Hippocampal formation (tissue), 2 donors: ENCODE measurements around the gene TMEM120B.
"Not testable (repeated sequence)": the region's sequence is repeated elsewhere in the genome, so short reads cannot be mapped to it uniquely, and the experiment has no call there.

Source experiments
- DNase-seq, 2 donors: peaks; one replicate each; lab custom pipeline; 2025; lab: John Stamatoyannopoulos, UW

TMEM120B gene

GRCh38 chr12:121774968-121775474 is 62.5 kb downstream of the TMEM120B start:
- DNase-seq, result no peak

GRCh38 chr12:121775501-121775900 is 62.9 kb downstream of the TMEM120B start:
- no peak for DNase-seq

GRCh38 chr12:121776190-121777098 is 63.9 kb downstream of the TMEM120B start:
- DNase-seq, result peak in 1 of 2 donors; percentile 51

GRCh38 chr12:121778567-121779421 is 66.2 kb downstream of the TMEM120B start:
- DNase-seq, result no peak

GRCh38 chr12:121779422-121779895 is 66.9 kb downstream of the TMEM120B start:
- no peak for DNase-seq

- DNase-seq, result no peak
These were observed 67.9 kb downstream of the TMEM120B start for GRCh38 chr12:121780429-121780828.

- DNase-seq, result no peak
These were observed 69.0 kb downstream of the TMEM120B start for GRCh38 chr12:121781484-121781997.

GRCh38 chr12:121781998-121782979 is 69.7 kb downstream of the TMEM120B start:
- no peak for DNase-seq

- no peak for DNase-seq
These were observed 71.2 kb downstream of the TMEM120B start for GRCh38 chr12:121783766-121784165.

- DNase-seq, result no peak
These were observed 71.9 kb downstream of the TMEM120B start for GRCh38 chr12:121784460-121784859.

- no peak for DNase-seq
These were observed 73.9 kb downstream of the TMEM120B start for GRCh38 chr12:121786440-121786825.

GRCh38 chr12:121787063-121788025 is 74.8 kb downstream of the TMEM120B start:
- DNase-seq, result no peak

GRCh38 chr12:121788176-121788818 is 75.7 kb downstream of the TMEM120B start:
- DNase-seq, result no peak

- DNase-seq, result no peak
These were observed 76.8 kb downstream of the TMEM120B start for GRCh38 chr12:121789233-121789781.

- DNase-seq, result peak in 1 of 2 donors; percentile 29
These were observed 77.5 kb downstream of the TMEM120B start for GRCh38 chr12:121789800-121790728.

- not testable (repeated sequence) for DNase-seq
These were observed 78.2 kb downstream of the TMEM120B start for GRCh38 chr12:121790785-121791184.

- DNase-seq, result no peak
These were observed 79.4 kb downstream of the TMEM120B start for GRCh38 chr12:121791671-121792551.
